IPS DF 4.7 (cell line): ENCODE data around the gene PECR.
A peak's percentile ranks its signal among the peaks of the same experiment; 100 is the strongest.

ENCODE experiments used
- DNase-seq: peaks from one replicate; pipeline ENCODE4 v3.0.0-alpha.2; 2013; ENCODE audit warnings: low spot score; ENCODE audit errors: extremely low read depth

The PECR gene

GRCh38 chr2:216081487-216082116 lies at the start of gene PECR, which contains the start of gene TMEM169:
PECR (minus strand) TSS chr2:216081809; CDS start chr2:216081741, 68 bp downstream.
TMEM169 (plus strand) TSS chr2:216081919; CDS start chr2:216095964, 14,045 bp downstream.
- no peak for DNase-seq

- no peak for DNase-seq
These were observed 48.9 kb upstream of the PECR start for GRCh38 chr2:216130346-216130971.

- no peak for DNase-seq
These were observed 45.3 kb upstream of the PECR start for GRCh38 chr2:216126943-216127342.

- DNase-seq: no peak
These were observed 39.6 kb upstream of the PECR start for GRCh38 chr2:216121255-216121654.

- DNase-seq: no peak
These were observed 38.4 kb upstream of the PECR start for GRCh38 chr2:216119986-216120385.

- no peak for DNase-seq
These were observed 37.5 kb upstream of the PECR start for GRCh38 chr2:216119146-216119545.

- no peak for DNase-seq
These were observed 36.9 kb upstream of the PECR start for GRCh38 chr2:216118474-216118873.

GRCh38 chr2:216117561-216118340 lies 36.1 kb upstream of the PECR start:
- no peak for DNase-seq

- DNase-seq: no peak
These were observed 34.8 kb upstream of the PECR start for GRCh38 chr2:216116418-216116817.

- peak; percentile 98 for DNase-seq
These were observed 33.3 kb upstream of the PECR start for GRCh38 chr2:216114714-216115531.

GRCh38 chr2:216114382-216114713 lies 32.7 kb upstream of the PECR start:
- no peak for DNase-seq

- no peak for DNase-seq
These were observed 32.0 kb upstream of the PECR start for GRCh38 chr2:216113572-216113971.

GRCh38 chr2:216112926-216113325 lies 31.3 kb upstream of the PECR start:
- DNase-seq: no peak

GRCh38 chr2:216111122-216111521 lies 29.5 kb upstream of the PECR start:
- no peak for DNase-seq

GRCh38 chr2:216110620-216111019 lies 29.0 kb upstream of the PECR start:
- no peak for DNase-seq

GRCh38 chr2:216109962-216110614 lies 28.5 kb upstream of the PECR start:
- DNase-seq: no peak

GRCh38 chr2:216108967-216109921 lies 27.6 kb upstream of the PECR start, which contains the start of gene XRCC5:
XRCC5 (plus strand) TSS chr2:216109348; CDS start chr2:216109437, 89 bp downstream.
- peak; percentile 79 for DNase-seq

- no peak for DNase-seq
These were observed 26.8 kb upstream of the PECR start for GRCh38 chr2:216108310-216108966.

GRCh38 chr2:216107760-216108159 lies 26.2 kb upstream of the PECR start:
- DNase-seq: no peak
